ENCODE results near the gene RIPK3. TPM values are rescaled to one million over a fixed set of nuclear protein-coding genes. Genes with fewer than 3 reads are reported as not detected.

Gene RIPK3
- total and polyA plus RNA-seq, 12 donors, result 1.7 to 7.1 (median 3.5) TPM

DNA sequence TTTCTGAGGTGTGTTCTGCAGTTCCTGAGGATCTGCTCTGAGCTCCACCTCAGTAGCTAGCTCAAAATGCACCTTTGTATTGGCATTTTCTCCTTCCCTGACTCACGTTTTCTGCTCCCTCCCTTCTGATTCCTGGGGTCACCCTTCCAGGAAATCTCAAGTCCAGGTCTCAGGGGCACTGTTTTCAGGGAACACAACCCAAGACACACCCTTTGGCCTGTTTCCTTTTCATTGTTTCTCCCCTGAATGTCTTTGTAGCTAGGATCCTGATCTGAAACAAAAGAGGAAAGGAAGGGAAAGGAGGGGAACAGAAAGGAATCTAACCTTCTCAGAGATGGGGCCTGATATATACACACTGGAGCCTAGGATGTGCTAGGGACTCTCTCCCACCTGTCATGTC, 7.3 kb upstream of the RIPK3 start:
- 41 to 64% methylated on average over 1 of the region's 1 CpG for WGBS, 2 donors
- no peak overlapping the region for H3K4me3 ChIP-seq
- ATAC-seq (peak in 7 of 8 donors; percentile 27 to 80 (median 64)), DNase-seq (no peak)
- no peaks in the 10 kb centered on the region for H3K9me3 ChIP-seq
- peaks cover 0 to 13% (median 0%) of the 10 kb centered on the region in 7 donors for H3K27me3 ChIP-seq
- peak overlapping the region in 9 of 10 donors; percentile 28 to 74 (median 61) for H3K27ac ChIP-seq
- peaks cover 0 to 17% (median 7%) of the 10 kb centered on the region in 9 donors for H3K4me1 ChIP-seq
- TF ChIP-seq, protein P1, sequence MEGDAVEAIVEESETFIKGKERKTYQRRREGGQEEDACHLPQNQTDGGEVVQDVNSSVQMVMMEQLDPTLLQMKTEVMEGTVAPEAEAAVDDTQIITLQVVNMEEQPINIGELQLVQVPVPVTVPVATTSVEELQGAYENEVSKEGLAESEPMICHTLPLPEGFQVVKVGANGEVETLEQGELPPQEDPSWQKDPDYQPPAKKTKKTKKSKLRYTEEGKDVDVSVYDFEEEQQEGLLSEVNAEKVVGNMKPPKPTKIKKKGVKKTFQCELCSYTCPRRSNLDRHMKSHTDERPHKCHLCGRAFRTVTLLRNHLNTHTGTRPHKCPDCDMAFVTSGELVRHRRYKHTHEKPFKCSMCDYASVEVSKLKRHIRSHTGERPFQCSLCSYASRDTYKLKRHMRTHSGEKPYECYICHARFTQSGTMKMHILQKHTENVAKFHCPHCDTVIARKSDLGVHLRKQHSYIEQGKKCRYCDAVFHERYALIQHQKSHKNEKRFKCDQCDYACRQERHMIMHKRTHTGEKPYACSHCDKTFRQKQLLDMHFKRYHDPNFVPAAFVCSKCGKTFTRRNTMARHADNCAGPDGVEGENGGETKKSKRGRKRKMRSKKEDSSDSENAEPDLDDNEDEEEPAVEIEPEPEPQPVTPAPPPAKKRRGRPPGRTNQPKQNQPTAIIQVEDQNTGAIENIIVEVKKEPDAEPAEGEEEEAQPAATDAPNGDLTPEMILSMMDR (IDR thresholded peaks at IDR 0.05), result no peak
- intact Hi-C loops (cut with DNase I), result no loop called here
- no peaks in the 10 kb centered on the region for H3K36me3 ChIP-seq

DNA sequence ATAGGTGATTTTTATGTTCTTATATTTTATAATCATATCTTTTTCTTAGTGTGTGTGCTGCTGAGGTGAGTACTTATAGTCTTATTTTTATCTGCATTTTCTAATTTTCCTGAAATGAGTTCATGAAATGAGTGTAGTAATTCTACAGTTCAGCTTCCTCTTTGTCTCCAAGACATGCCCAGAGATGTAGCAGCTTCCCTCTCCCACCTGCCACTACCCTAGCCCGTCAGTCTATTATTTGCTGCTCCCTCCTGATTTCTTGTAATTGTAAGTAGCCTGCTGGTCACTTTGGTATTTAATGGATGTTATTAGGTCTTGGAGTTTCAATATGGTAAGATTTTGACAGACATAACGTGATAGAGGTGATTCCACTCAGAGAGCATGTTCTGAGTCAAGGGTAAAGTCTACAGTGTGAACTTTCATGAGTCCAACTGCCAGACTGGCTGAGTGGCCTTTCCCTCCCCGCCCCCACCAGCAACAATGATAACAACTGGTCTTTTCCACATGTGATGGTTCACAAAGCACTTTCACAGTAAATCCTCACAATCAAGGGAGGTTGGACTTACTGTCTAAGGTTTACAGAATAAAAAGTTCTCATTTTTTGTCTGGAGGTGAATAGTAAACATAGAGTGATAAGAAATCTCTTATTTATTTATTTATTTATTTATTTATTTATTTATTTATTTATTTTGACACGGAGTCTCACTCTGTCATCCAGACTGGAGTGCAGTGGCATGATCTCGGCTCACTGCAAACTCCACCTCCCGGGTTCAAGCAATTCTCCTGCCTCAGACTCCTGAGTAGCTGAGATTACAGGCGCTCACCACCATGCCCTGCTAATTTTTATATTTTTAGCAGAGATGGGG, 4.2 kb upstream of the RIPK3 start:
- Histone ChIP-seq H3K9me3 (no peaks in the 10 kb centered on the region), H3K27ac (no peak overlapping the region), H3K4me3 (no peak overlapping the region), H3K27me3 (peaks cover 0 to 16% (median 4%) of the 10 kb centered on the region in 7 donors), H3K36me3 (no peaks in the 10 kb centered on the region), H3K4me1 (peaks cover 0 to 29% (median 10%) of the 10 kb centered on the region in 9 donors)
- TF ChIP-seq, protein P1 (IDR thresholded peaks at IDR 0.05), result no peak
- intact Hi-C loops (cut with DNase I), result no loop called here
- ATAC-seq (no peak), DNase-seq (no peak)
- WGBS, 2 donors, result 78 to 79% methylated on average over 7 of the region's 7 CpGs

DNA sequence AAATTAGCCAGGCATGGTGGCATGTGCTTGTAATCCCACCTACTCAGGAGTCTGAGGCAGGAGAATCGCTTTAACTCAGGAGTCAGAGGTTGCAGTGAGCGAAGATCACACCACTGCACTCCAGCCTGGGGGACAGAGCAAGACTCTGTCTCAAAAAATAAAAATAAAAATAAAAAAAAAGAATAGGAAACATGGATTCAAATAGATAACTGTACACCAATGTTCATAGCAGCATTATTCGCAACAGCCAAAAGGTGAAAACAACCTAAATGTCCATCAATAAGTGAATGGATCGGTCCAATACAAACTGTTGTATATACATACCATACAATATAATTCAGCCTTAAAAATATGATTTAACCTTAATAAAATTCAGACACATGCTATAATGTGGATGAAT, 3.1 kb upstream of the RIPK3 start:
- intact Hi-C loops (cut with DNase I), result no loop called here
- WGBS, 2 donors, result 94 to 99% methylated on average over 4 of the region's 4 CpGs
- TF ChIP-seq, protein P1 (IDR thresholded peaks at IDR 0.05), result no peak
- Histone ChIP-seq H3K9me3 (no peaks in the 10 kb centered on the region), H3K27ac (no peak overlapping the region), H3K36me3 (peaks cover 0 to 7% (median 0%) of the 10 kb centered on the region in 9 donors), H3K4me3 (no peak overlapping the region), H3K27me3 (peaks cover 0 to 24% (median 8%) of the 10 kb centered on the region in 7 donors), H3K4me1 (peaks cover 0 to 38% (median 22%) of the 10 kb centered on the region in 9 donors)
- DNase-seq (no peak), ATAC-seq (no peak)

DNA sequence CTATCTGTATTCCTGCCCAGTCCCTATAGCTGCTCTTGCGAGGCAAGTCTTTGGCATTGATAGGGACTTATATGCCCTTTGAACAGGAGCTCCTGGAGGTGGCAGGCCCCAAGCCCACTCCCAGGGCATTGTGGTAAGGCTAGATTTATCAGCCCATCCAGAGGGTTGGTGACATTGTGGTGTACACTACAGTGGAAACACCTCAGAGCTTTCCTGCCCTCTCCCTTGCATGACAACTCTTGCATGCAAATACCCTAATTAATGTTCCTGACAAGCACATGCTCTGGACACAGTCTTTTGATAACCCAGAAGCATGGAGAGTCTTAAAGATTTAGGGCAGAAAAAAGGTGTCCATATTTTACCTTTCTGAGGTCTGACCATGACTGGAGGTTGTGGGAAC, 815 bp upstream of the RIPK3 start:
- ATAC-seq, result no peak
- H3K27ac ChIP-seq, result peak overlapping the region in 1 of 10 donors; percentile 64
- H3K4me1 ChIP-seq, result peaks cover 6 to 37% (median 21%) of the 10 kb centered on the region in 9 donors
- peaks cover 0 to 32% (median 10%) of the 10 kb centered on the region in 7 donors for H3K27me3 ChIP-seq
- TF ChIP-seq, protein P1 (IDR thresholded peaks at IDR 0.05), result no peak
- no peak for DNase-seq
- no peak overlapping the region for H3K4me3 ChIP-seq
- intact Hi-C loops (cut with DNase I), result no loop called here
- H3K36me3 ChIP-seq, result peaks cover 0 to 26% (median 0%) of the 10 kb centered on the region in 9 donors
- WGBS, 2 donors, result 94 to 98% methylated on average over 1 of the region's 1 CpG
- H3K9me3 ChIP-seq, result no peaks in the 10 kb centered on the region

Measured in heart right ventricle (tissue), 16 donors.